ENCODE measurements around the gene RPS6KB2. TPM values are rescaled to one million over a fixed set of nuclear protein-coding genes. Genes with fewer than 3 reads are reported as not detected.

RPS6KB2 gene
- total and polyA plus RNA-seq, 2 experiments from 2014 or later: 29.5 to 41.3 TPM

GRCh38 chr11:67381244-67381972 is 46.9 kb upstream of the RPS6KB2 start (continued):
- TF ChIP-seq REST (IDR thresholded peaks at IDR 0.05; ENCODE audit: unreplicated experiment): no peak
- TF ChIP-seq, protein P1, sequence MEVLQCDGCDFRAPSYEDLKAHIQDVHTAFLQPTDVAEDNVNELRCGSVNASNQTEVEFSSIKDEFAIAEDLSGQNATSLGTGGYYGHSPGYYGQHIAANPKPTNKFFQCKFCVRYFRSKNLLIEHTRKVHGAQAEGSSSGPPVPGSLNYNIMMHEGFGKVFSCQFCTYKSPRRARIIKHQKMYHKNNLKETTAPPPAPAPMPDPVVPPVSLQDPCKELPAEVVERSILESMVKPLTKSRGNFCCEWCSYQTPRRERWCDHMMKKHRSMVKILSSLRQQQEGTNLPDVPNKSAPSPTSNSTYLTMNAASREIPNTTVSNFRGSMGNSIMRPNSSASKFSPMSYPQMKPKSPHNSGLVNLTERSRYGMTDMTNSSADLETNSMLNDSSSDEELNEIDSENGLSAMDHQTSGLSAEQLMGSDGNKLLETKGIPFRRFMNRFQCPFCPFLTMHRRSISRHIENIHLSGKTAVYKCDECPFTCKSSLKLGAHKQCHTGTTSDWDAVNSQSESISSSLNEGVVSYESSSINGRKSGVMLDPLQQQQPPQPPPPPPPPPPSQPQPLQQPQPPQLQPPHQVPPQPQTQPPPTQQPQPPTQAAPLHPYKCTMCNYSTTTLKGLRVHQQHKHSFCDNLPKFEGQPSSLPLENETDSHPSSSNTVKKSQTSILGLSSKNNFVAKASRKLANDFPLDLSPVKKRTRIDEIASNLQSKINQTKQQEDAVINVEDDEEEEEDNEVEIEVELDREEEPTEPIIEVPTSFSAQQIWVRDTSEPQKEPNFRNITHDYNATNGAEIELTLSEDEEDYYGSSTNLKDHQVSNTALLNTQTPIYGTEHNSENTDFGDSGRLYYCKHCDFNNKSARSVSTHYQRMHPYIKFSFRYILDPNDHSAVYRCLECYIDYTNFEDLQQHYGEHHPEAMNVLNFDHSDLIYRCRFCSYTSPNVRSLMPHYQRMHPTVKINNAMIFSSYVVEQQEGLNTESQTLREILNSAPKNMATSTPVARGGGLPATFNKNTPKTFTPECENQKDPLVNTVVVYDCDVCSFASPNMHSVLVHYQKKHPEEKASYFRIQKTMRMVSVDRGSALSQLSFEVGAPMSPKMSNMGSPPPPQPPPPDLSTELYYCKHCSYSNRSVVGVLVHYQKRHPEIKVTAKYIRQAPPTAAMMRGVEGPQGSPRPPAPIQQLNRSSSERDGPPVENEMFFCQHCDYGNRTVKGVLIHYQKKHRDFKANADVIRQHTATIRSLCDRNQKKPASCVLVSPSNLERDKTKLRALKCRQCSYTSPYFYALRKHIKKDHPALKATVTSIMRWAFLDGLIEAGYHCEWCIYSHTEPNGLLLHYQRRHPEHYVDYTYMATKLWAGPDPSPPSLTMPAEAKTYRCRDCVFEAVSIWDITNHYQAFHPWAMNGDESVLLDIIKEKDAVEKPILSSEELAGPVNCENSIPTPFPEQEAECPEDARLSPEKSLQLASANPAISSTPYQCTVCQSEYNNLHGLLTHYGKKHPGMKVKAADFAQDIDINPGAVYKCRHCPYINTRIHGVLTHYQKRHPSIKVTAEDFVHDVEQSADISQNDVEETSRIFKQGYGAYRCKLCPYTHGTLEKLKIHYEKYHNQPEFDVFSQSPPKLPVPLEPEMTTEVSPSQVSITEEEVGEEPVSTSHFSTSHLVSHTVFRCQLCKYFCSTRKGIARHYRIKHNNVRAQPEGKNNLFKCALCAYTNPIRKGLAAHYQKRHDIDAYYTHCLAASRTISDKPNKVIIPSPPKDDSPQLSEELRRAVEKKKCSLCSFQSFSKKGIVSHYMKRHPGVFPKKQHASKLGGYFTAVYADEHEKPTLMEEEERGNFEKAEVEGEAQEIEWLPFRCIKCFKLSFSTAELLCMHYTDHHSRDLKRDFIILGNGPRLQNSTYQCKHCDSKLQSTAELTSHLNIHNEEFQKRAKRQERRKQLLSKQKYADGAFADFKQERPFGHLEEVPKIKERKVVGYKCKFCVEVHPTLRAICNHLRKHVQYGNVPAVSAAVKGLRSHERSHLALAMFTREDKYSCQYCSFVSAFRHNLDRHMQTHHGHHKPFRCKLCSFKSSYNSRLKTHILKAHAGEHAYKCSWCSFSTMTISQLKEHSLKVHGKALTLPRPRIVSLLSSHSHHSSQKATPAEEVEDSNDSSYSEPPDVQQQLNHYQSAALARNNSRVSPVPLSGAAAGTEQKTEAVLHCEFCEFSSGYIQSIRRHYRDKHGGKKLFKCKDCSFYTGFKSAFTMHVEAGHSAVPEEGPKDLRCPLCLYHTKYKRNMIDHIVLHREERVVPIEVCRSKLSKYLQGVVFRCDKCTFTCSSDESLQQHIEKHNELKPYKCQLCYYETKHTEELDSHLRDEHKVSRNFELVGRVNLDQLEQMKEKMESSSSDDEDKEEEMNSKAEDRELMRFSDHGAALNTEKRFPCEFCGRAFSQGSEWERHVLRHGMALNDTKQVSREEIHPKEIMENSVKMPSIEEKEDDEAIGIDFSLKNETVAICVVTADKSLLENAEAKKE (CRISPR knock-in tag; IDR thresholded peaks at IDR 0.05): no peak
